Nephron progenitor cell (in vitro differentiated cells): ENCODE data around the gene MAGEA12.
"Not testable (repeated sequence)": the region's sequence is repeated elsewhere in the genome, so short reads cannot be mapped to it uniquely, and the experiment has no call there.

Source experiments
- DNase-seq: peaks from one replicate; pipeline ENCODE4 v3.0.0; 2021
- H3K27ac Mint-ChIP-seq: 2 replicates; pipeline ENCODE4 v1.8.0; 2021; ENCODE audit warnings: mild to moderate bottlenecking, moderate library complexity, mixed read lengths
- H3K27me3 Mint-ChIP-seq: 2 replicates; pipeline ENCODE4 v1.8.0; 2021; ENCODE audit warnings: mild to moderate bottlenecking, low read depth, mixed read lengths; ENCODE audit not compliant: poor library complexity
- H3K36me3 Mint-ChIP-seq: 2 replicates; pipeline ENCODE4 v1.8.0; 2021; ENCODE audit warnings: low read depth, mixed read lengths
- H3K4me1 Mint-ChIP-seq: 2 replicates; pipeline ENCODE4 v1.8.0; 2021; ENCODE audit warnings: mixed read lengths
- H3K4me3 Mint-ChIP-seq: 2 replicates; pipeline ENCODE4 v1.8.0; 2021; ENCODE audit warnings: mild to moderate bottlenecking, moderate library complexity, mixed read lengths
- H3K9me3 Mint-ChIP-seq: 2 replicates; pipeline ENCODE4 v1.8.0; 2021; ENCODE audit warnings: mild to moderate bottlenecking, moderate library complexity, mixed read lengths
- CTCF ChIP-seq: fragments of 200-600 bp; sonication (generic); IDR thresholded peaks from 2 replicates; pipeline ENCODE4 v1.5.0; 2021; ENCODE audit warnings: antibody characterized with exemption

The MAGEA12 gene

GRCh38 chrX:152735101-152735500 is 1.5 kb downstream of the MAGEA12 start:
- Mint-ChIP-seq H3K9me3 (peaks cover 54% of the 10 kb centered on the region), H3K27ac (no peak overlapping the region), H3K36me3 (no peaks in the 10 kb centered on the region), H3K4me1 (no peaks in the 10 kb centered on the region), H3K4me3 (no peak overlapping the region), H3K27me3 (peaks cover 14% of the 10 kb centered on the region)
- no peak for TF ChIP-seq CTCF
- DNase-seq: no peak

- no peak overlapping the region for H3K27ac Mint-ChIP-seq
- no peaks in the 10 kb centered on the region for H3K36me3 Mint-ChIP-seq
- no peak for DNase-seq
- no peak for TF ChIP-seq CTCF
- H3K9me3 Mint-ChIP-seq: peaks cover 60% of the 10 kb centered on the region
- H3K27me3 Mint-ChIP-seq: peaks cover 14% of the 10 kb centered on the region
- H3K4me3 Mint-ChIP-seq: no peak overlapping the region
- no peaks in the 10 kb centered on the region for H3K4me1 Mint-ChIP-seq
Observed at GRCh38 chrX:152735860-152736511, 2.4 kb downstream of the MAGEA12 start.

GRCh38 chrX:152736528-152736927 is 3.0 kb downstream of the MAGEA12 start:
- not testable (repeated sequence) for H3K4me3 Mint-ChIP-seq, DNase-seq, H3K4me1 Mint-ChIP-seq, H3K36me3 Mint-ChIP-seq, H3K27ac Mint-ChIP-seq
- Mint-ChIP-seq H3K9me3 (peaks cover 65% of the 10 kb centered on the region), H3K27me3 (peaks cover 14% of the 10 kb centered on the region)

- no peak for DNase-seq
- no peak overlapping the region for H3K27ac Mint-ChIP-seq
- H3K36me3 Mint-ChIP-seq: no peaks in the 10 kb centered on the region
- no peak for TF ChIP-seq CTCF
- H3K4me1 Mint-ChIP-seq: no peaks in the 10 kb centered on the region
- H3K4me3 Mint-ChIP-seq: no peak overlapping the region
- peaks cover 61% of the 10 kb centered on the region for H3K9me3 Mint-ChIP-seq
- peaks cover 14% of the 10 kb centered on the region for H3K27me3 Mint-ChIP-seq
Observed at GRCh38 chrX:152738560-152738959, 5.0 kb downstream of the MAGEA12 start.

GRCh38 chrX:152753686-152754650 is 20.4 kb downstream of the MAGEA12 start, which contains the start of gene MAGEA2:
MAGEA2 (minus strand) TSS chrX:152753842; CDS start chrX:152751363, 2,479 bp downstream.
- H3K27ac Mint-ChIP-seq: not testable (repeated sequence)

GRCh38 chrX:152754871-152755270 is 21.3 kb downstream of the MAGEA12 start:
- not testable (repeated sequence) for H3K4me3 Mint-ChIP-seq, H3K27ac Mint-ChIP-seq, H3K4me1 Mint-ChIP-seq, DNase-seq, H3K9me3 Mint-ChIP-seq, H3K36me3 Mint-ChIP-seq, H3K27me3 Mint-ChIP-seq

More at GRCh38 chrX:152753686-152754650, 20.4 kb downstream of the MAGEA12 start, which contains the start of gene MAGEA2:
- H3K36me3 Mint-ChIP-seq, H3K27me3 Mint-ChIP-seq, DNase-seq, H3K4me3 Mint-ChIP-seq, H3K9me3 Mint-ChIP-seq, H3K4me1 Mint-ChIP-seq: not testable (repeated sequence)

GRCh38 chrX:152758918-152759317 is 25.4 kb downstream of the MAGEA12 start, which contains the start of gene CSAG3:
CSAG3 (plus strand) TSS chrX:152759218.
- DNase-seq, H3K4me1 Mint-ChIP-seq, H3K4me3 Mint-ChIP-seq, H3K9me3 Mint-ChIP-seq, H3K36me3 Mint-ChIP-seq, H3K27ac Mint-ChIP-seq, H3K27me3 Mint-ChIP-seq: not testable (repeated sequence)

- not testable (repeated sequence) for H3K4me3 Mint-ChIP-seq, H3K27me3 Mint-ChIP-seq, H3K4me1 Mint-ChIP-seq, H3K27ac Mint-ChIP-seq, H3K9me3 Mint-ChIP-seq, H3K36me3 Mint-ChIP-seq, DNase-seq
Observed at GRCh38 chrX:152759544-152759943, 26.0 kb downstream of the MAGEA12 start.

- not testable (repeated sequence) for DNase-seq, H3K9me3 Mint-ChIP-seq, H3K27me3 Mint-ChIP-seq, H3K36me3 Mint-ChIP-seq, H3K4me1 Mint-ChIP-seq, H3K27ac Mint-ChIP-seq, H3K4me3 Mint-ChIP-seq
Observed at GRCh38 chrX:152761582-152761981, 28.0 kb downstream of the MAGEA12 start.

- not testable (repeated sequence) for H3K4me1 Mint-ChIP-seq, H3K27ac Mint-ChIP-seq, H3K27me3 Mint-ChIP-seq, DNase-seq, H3K9me3 Mint-ChIP-seq, H3K4me3 Mint-ChIP-seq, H3K36me3 Mint-ChIP-seq
Observed at GRCh38 chrX:152766562-152766961, 33.0 kb downstream of the MAGEA12 start.

GRCh38 chrX:152769549-152770289 is 36.2 kb downstream of the MAGEA12 start, which contains the start of gene MAGEA6:
MAGEA6 (minus strand) TSS chrX:152769689; CDS start chrX:152767650, 2,039 bp downstream.
- H3K9me3 Mint-ChIP-seq, H3K4me3 Mint-ChIP-seq, H3K27me3 Mint-ChIP-seq, H3K27ac Mint-ChIP-seq, H3K4me1 Mint-ChIP-seq, H3K36me3 Mint-ChIP-seq, DNase-seq: not testable (repeated sequence)
